Activated CD4-positive, alpha-beta T cell treated with anti-CD3 and anti-CD28 coated beads, Interleukin-2, amount 50 U/mL, for 48 hours (primary cell): ENCODE data around the gene ADGRG1.
"Not testable (repeated sequence)": the region's sequence is repeated elsewhere in the genome, so short reads cannot be mapped to it uniquely, and the experiment has no call there.

Experiments used
- DNase-seq, 2 experiments: peaks; one replicate each; pipeline ENCODE4 v3.0.0-alpha.2; 2020

Gene ADGRG1

GRCh38 chr16:57704011-57704904 is 75.8 kb downstream of the ADGRG1 start:
- DNase-seq = no peak

GRCh38 chr16:57704905-57705852 is 76.7 kb downstream of the ADGRG1 start:
- no peak for DNase-seq

- DNase-seq = no peak
Observed at GRCh38 chr16:57706717-57707116, 78.3 kb downstream of the ADGRG1 start.

GRCh38 chr16:57707331-57707730 is 78.9 kb downstream of the ADGRG1 start:
- DNase-seq = no peak

- DNase-seq = no peak
Observed at GRCh38 chr16:57708168-57708567, 79.7 kb downstream of the ADGRG1 start.

- no peak for DNase-seq
Observed at GRCh38 chr16:57709663-57710062, 81.2 kb downstream of the ADGRG1 start.

GRCh38 chr16:57711346-57711745 is 82.9 kb downstream of the ADGRG1 start:
- DNase-seq = no peak

GRCh38 chr16:57711993-57712392 is 83.6 kb downstream of the ADGRG1 start:
- DNase-seq = no peak

- not testable (repeated sequence) for DNase-seq
Observed at GRCh38 chr16:57712569-57712968, 84.1 kb downstream of the ADGRG1 start.

- DNase-seq = no peak
Observed at GRCh38 chr16:57713596-57713995, 85.2 kb downstream of the ADGRG1 start.

GRCh38 chr16:57714047-57714446 is 85.6 kb downstream of the ADGRG1 start:
- DNase-seq = no peak
